HG03442 (cell line): ENCODE results near the gene RTN4.
A peak's percentile ranks its signal among the peaks of the same experiment; 100 is the strongest.
"Not testable (repeated sequence)": the region's sequence is repeated elsewhere in the genome, so short reads cannot be mapped to it uniquely, and the experiment has no call there.

ENCODE experiments used
- ATAC-seq: cut with Tn5 transposase; IDR thresholded peaks from one replicate; pipeline ENCODE4 v1.9.1; 2021; ENCODE audit warnings: mild to moderate bottlenecking, moderate library complexity; ENCODE audit not compliant: unreplicated experiment

The RTN4 gene

DNA sequence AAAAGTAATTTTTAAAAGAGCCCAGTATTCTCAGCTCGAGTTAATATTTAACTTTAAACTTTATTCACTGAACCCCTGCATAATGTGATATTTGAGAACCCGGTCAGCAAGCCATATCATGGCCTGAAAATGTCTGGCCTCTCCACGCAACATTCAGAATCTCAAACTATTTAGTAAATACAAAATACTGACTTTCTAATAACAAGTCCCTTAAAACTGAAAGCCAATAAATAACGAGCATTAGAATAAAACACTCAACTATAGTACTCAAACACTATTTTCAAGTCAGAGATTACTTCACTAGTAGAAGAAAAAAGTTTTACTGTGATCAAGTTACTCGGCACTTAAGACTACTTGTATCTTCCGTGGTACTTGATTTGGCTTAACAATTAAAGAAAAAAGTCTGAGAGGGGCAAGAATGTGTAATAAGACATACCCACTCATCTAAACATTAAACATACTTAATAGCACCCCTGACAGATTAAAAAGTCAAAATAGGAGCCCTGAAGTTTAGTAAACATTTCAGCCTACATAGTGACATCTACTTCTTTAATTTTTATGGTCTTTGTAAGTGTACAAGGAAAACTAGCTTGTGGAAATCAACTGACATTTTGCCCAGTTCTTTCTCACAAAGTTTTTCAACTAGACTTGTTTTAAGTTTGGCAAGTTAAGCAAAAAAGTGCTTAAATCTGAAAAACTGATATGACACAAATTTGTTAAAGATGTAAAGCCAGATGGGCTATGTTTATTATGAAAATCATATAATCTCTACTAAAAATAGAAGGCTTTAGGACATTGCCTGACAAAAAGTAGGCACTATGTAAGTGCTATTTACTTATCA lies 38.2 kb downstream of the RTN4 start:
- ATAC-seq = no peak

DNA sequence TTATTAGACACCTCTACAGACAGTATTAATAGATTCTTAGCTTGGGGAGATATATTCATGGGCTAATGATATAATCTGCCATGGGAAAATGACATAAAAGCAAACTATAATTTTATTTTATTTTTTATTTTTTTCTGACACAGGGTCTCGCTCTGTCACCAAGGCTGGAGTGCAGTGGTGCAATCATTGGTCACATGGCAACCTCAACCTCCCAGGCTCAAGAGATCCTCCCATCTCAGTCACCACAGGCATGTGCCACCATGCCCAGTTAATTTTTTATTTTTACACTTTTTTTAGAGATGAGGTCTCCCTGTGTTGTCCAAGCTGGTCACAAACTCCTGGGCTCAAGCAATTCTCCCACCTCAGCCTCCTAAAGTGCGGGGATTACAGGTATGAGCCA lies 39.3 kb downstream of the RTN4 start:
- no peak for ATAC-seq

- peak; percentile 91 for ATAC-seq
Observed at GRCh38 chr2:55010149-55010591, 40.1 kb downstream of the RTN4 start.

DNA sequence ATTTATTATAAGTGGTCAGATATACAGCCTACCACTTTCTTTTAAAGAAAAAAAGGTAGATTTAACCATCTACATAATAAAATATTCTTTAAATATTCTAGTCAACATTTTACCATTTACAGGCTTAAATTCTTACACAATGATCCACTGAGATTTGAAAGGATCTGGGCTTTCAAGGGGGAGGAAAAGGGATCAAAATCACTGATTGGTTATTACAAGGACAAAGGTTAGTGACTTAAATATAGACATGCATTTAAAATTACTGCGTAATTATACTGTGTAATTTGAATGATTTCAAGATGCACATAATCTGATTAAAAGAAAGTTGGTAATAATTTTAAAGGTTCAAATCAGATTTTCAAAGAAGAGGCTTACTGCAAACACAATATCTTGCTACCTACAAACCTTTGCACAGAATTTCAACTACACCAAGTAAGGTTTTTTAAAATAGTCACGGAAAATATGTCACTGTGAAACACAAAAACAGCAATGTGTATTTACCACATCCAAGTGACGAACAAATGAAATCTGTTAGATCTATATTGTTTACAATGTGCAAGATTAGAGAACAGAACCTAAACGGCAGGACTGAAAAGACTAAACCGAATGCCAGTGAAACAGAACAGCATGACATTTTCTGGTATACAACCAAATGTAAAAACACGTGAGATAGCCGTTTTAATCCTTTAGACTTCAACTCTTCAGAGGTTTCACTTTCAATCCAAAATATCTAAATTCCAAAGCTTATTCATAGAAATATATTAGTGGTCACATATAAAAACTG lies 40.8 kb downstream of the RTN4 start:
- peak; percentile 4 for ATAC-seq

- no peak for ATAC-seq
Observed at GRCh38 chr2:55006306-55006705, 43.9 kb downstream of the RTN4 start.

DNA sequence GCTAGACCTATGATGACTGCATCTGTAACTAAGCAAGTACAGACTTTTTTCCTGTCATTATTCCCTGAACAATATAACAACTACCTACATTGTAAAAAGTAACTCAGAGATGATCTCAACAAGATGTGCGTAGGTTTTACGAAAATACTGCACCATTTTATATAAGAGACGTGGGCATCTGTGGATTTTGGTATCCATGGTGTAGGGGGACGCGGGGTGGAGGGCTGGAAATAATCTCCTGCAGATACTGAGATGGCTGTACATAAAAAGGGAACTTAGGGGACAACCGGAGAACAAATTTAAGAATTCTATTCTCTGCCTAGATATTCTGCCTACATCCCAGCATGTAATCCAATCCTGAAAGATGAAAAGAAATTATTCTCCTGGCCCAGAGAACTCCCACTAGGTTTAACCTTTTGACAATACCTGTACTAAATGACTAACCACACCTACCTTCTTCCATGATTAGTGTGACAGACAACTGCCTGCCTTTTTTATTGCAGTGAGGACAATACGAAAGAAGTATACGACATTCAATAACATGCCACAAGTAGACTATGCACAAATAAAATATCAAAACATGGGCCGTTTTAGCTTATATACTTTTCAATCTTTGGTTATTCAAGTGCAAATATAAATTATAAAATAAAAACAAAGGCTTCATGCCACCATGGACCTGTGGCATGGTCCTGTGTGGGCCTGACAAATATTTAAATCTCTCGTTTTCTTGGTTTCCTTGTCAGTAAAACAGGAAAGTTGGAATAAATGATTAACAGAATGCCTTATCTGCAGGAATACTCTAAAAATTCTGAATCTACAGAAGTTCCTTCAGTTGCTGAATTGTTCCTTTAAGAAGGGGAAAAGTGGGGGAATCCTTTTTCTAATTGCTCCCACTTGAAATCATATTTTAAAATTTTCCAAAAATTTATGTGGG lies 46.3 kb downstream of the RTN4 start:
- no peak for ATAC-seq

DNA sequence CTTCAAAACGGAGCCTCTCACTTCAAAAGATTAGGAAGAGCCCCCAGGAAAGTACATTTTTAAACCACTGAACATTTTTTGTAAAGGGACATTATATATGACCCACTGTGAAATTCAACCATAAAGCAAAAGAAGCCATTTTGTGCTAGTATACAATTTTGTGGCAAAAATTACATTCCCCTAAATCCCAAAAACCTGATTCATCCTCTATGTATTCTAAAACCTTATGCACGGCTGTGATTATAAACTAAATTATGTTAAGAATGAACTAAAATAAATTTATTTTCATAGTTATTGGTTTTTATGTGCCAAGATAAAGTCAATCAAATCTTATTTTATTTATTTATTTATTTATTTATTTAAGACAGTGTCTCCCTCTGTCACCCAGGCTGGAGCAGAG lies 48.5 kb downstream of the RTN4 start:
- ATAC-seq = no peak

DNA sequence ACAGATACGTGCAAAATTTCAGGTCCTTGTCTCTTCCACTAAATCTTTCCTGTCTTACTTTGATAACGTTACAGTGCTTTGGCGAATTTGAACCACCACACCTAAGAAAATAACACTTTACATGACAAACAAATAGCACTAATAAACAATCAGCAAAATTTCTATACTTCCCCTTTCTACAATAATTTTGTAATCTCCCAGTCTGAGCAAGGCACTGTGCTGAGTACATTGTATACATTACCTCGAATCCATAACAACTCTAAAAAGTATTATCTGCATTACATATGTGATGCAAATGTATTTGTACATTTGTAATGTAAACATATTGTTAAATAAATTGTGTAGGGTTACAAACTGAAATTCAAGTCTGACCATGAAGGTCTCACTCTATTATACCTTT lies 49.9 kb downstream of the RTN4 start:
- ATAC-seq = no peak

- peak; percentile 34 for ATAC-seq
Observed at GRCh38 chr2:54999182-54999581, 51.1 kb downstream of the RTN4 start.

- ATAC-seq = no peak
Observed at GRCh38 chr2:54997826-54998225, 52.4 kb downstream of the RTN4 start.

GRCh38 chr2:54995553-54995952 lies 54.7 kb downstream of the RTN4 start:
- ATAC-seq = peak; percentile 56

DNA sequence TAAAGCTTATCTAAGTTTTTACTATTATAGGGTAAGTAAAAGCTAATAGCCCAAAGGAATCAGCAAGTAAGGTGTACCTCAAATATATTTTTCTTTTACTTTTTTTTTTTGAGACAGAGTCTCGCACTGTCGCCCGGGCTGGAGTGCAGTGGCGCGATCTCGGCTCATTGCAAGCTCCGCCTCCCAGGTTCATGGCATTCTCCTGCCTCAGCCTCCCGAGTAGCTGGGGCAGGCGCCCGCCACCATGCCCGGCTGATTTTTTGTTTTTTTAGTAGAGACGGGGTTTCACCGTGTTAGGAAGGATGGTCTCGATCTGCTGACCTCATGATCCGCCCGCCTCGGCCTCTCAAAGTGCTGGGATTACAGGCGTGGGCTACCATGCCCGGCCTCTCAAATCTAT lies 59.6 kb downstream of the RTN4 start:
- ATAC-seq = not testable (repeated sequence)

DNA sequence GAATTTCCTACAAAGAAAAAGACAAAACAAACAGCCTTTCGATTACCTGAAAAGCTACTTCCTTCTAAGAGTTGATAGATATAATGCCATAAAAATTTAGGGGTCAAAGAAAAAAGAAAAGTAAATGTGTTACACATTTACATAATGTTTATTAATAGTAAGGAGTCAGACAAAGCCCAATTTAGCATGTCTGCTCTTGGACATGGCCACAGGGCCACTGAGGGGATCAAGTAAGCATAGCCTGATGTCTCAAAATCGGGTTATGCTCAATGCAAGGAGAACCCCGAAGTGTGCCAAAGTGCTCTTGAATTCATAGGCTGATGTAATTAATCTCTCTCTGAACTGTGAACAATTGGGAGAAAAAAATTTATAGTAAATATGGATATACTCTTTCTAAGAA lies 61.6 kb downstream of the RTN4 start:
- no peak for ATAC-seq

- no peak for ATAC-seq
Observed at GRCh38 chr2:54986264-54986663, 64.0 kb downstream of the RTN4 start.

DNA sequence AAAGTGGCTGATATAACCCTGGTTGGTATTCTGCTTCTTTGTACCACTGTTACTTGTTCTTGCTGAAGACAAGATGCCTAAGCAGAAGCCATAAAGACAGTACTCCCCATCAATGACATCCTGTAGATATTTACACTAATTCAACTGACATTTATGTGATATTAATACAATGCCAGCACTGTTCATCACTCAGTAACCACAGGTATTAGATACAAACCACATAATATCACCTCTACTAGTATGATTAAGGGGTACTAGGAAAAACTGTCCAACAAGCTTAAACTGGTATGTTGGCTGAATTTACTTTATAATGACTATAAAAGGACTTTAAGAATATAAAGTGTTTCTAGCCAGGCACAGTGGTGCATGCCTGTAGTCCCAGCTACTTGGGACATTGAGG lies 65.8 kb downstream of the RTN4 start:
- ATAC-seq = no peak

- ATAC-seq = no peak
Observed at GRCh38 chr2:54983345-54984220, 66.7 kb downstream of the RTN4 start.

DNA sequence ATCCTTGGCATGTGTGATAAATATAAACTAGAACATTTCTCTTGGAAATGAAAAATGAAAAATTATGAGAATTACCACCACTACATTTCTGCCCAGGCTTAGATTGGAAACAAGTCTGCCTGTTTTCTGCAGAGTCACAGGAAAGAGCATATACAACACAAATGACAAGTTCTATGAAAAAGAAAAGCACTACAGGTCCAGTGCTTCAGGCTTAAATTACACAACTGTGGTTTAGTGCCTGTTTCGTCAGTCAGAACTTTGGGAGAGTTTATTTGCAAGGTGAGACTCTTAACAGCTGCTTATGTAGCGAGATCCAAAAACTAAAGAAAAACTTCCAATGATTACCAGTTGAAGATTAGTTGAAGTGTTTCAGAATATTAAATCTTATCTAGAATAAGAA lies 68.9 kb downstream of the RTN4 start:
- no peak for ATAC-seq

DNA sequence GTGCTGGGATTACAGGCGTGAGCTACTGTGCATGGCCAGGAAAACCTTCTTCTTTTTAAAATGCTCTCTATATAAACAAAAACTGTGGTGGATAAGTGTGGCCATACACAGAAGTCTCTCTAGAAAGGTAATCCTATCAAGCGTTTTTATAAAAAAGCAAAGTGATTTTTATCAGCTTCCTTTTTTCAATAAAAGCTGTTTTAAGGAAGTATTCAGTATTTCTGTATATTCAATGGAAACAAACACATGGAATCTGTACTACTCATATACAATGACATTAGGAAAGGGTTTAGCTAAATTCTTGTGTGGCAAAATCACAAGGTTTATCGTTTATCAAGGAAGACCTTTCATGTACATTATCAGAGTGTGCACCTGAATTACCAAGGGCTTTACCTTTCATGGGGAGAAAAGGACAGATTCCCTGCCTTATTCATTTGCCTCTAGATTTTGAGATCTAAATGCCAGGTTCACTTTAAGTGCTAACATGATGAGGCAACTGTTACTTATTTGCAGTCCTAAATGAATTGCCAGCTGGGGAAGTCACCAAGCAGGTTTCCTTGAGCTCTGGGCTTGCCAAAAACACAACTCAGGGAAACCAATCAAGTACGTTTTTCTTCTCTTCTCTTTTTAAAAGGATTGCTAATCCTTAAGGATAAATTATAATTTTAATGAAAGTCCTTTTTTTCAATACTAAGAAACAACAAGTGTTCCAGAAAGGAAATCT lies 70.8 kb downstream of the RTN4 start:
- ATAC-seq = no peak

DNA sequence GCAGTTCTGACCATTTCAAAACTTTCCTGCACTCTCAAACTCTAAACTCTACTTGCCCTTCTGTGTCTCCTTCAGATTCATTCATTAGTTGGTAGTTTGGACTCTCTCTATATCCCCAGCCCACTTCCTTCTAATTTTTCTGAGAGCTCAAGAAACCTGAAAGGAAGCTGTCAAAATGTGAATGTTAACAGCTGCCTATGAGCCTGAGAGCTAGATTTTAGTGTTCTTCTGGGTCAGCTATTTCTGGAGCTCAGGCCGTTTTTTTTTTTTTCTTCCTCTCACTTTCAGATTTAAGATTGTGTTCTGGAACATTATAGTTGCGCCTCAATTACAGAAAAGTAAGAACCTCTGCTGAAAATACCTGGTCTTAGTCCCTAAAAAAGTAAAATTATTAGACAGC lies 73.1 kb downstream of the RTN4 start:
- peak; percentile 91 for ATAC-seq
